A673 (cell line): Measurements from ENCODE around the gene LHFPL5. TPM values are rescaled to one million over a fixed set of nuclear protein-coding genes. Genes with fewer than 3 reads are reported as not detected.

Source experiments
- BruUV-seq: library from RNA; stranded (reverse); fragments of 400-500 nt; replicated peaks from 2 replicates; lab custom pipeline; 2021; lab: Mats Ljungman, UMichigan
- CTCF ChIA-PET: fragments of 300-600 bp; sonication (Branson Sonifier 250); formaldehyde crosslinking; loops from one replicate; lab custom pipeline; 2022; ENCODE audit warnings: antibody characterized with exemption; lab: Charles Lee
- POLR2A ChIA-PET: fragments of 300-600 bp; sonication (Branson Sonifier 250); formaldehyde crosslinking; loops from one replicate; lab custom pipeline; 2022; ENCODE audit warnings: antibody characterized with exemption; ENCODE audit not compliant: low non-redundant PET; lab: Charles Lee
- DNase-seq: peaks from one replicate; pipeline ENCODE4 v3.0.0-alpha.2; 2015; ENCODE audit warnings: low spot score
- H3K27ac ChIP-seq: fragments of 200-600 bp; sonication (generic); 2 replicates; pipeline ENCODE4 v1.5.1; 2016; ENCODE audit warnings: mixed run types, low read depth, mild to moderate bottlenecking, mixed read lengths, antibody characterized with exemption, low read length; ENCODE audit not compliant: poor library complexity, severe bottlenecking
- H3K27me3 ChIP-seq: fragments of 200-600 bp; sonication (generic); replicated peaks from 2 replicates; pipeline ENCODE4 v1.6.1; 2017; ENCODE audit warnings: mixed run types, low read depth, mild to moderate bottlenecking, mixed read lengths, antibody characterized with exemption, low read length; ENCODE audit not compliant: insufficient read depth, poor library complexity
- H3K36me3 ChIP-seq: fragments of 200-600 bp; sonication (generic); 2 replicates; pipeline ENCODE4 v1.6.1; 2016; ENCODE audit warnings: mixed run types, mild to moderate bottlenecking, mixed read lengths, antibody characterized with exemption, low read length; ENCODE audit not compliant: insufficient read depth, poor library complexity, severe bottlenecking
- H3K4me1 ChIP-seq: fragments of 200-600 bp; sonication (generic); 2 replicates; pipeline ENCODE4 v1.6.1; 2017; ENCODE audit warnings: mixed run types, mild to moderate bottlenecking, mixed read lengths, antibody characterized with exemption, low read length; ENCODE audit not compliant: insufficient read depth, poor library complexity, severe bottlenecking
- H3K4me3 ChIP-seq: fragments of 200-600 bp; sonication (generic); 2 replicates; pipeline ENCODE4 v1.5.1; 2016; ENCODE audit warnings: low read depth, mixed run types, mild to moderate bottlenecking, mixed read lengths, low read length; ENCODE audit not compliant: poor library complexity, severe bottlenecking
- H3K9me3 ChIP-seq: fragments of 200-600 bp; sonication (generic); 2 replicates; pipeline ENCODE4 v1.6.1; 2016; ENCODE audit warnings: mixed run types, low read depth, mild to moderate bottlenecking, mixed read lengths, antibody characterized with exemption, low read length; ENCODE audit not compliant: poor library complexity, severe bottlenecking
- EZH2 ChIP-seq: fragments of 200-600 bp; sonication (generic); IDR thresholded peaks from 2 replicates; pipeline ENCODE4 v1.6.1; 2017; ENCODE audit warnings: borderline replicate concordance, low read depth, mild to moderate bottlenecking, mixed read lengths, antibody characterized with exemption, low read length; ENCODE audit not compliant: poor library complexity, severe bottlenecking
- intact Hi-C: fragments of 100-400 bp; cut with micrococcal nuclease; formaldehyde crosslinking; loops from one replicate; pipeline ENCODE4 v1.10.0; 2022; ENCODE audit not compliant: unreplicated experiment
- total RNA-seq: library from RNA; stranded (reverse); gene quantifications from 2 replicates; pipeline ENCODE4 v1.2.3, GENCODE V29; 2021
- TF ChIP-seq, protein P1 (sequence below): fragments of 300-800, 200-600 bp; sonication (generic); conservative IDR thresholded peaks from 2 replicates; pipeline ENCODE4 v1.5.1; 2017; ENCODE audit warnings: low read depth, mild to moderate bottlenecking, antibody characterized with exemption, low read length, moderate library complexity, mixed read lengths

Gene LHFPL5
- total RNA-seq, 1 experiment from 2014 or later: not detected

DNA sequence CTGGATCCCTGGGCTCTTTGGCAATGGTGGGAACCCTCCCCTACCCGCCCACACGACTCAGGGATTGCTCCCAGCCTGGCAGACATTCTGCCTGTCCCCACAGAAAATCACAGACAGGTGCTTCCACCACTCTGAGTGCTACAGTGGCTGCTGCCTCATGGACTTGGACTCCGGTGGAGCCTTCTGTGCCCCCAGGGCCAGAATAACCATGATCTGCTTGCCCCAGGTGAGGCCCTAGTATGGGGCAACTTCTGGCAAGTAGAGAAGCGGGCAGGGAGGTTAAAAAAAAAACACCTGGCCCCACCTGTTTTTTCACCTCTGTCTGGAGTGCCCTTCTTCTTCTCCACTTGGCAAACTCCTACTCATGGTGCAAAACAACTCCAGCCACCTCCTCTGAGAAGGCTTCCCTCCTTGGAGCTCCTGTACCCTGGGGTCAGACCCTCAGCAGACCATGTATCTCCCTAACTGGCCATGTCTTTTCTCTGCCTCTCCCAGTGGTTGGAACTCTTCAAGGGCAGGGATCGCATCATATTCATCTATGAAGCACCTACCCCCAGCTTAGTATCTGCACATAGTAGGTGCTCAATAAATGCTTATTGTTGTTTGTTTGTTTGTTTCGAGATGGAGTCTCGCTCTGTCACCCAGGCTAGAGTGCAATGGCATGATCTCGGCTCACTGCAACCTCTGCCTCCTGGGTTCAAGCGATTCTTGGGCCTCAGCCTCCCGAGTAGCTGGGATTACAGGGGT is 27.6 kb upstream of the LHFPL5 start:
- BruUV-seq: no TSS peak
- no peak for DNase-seq
- TF ChIP-seq, protein P1, sequence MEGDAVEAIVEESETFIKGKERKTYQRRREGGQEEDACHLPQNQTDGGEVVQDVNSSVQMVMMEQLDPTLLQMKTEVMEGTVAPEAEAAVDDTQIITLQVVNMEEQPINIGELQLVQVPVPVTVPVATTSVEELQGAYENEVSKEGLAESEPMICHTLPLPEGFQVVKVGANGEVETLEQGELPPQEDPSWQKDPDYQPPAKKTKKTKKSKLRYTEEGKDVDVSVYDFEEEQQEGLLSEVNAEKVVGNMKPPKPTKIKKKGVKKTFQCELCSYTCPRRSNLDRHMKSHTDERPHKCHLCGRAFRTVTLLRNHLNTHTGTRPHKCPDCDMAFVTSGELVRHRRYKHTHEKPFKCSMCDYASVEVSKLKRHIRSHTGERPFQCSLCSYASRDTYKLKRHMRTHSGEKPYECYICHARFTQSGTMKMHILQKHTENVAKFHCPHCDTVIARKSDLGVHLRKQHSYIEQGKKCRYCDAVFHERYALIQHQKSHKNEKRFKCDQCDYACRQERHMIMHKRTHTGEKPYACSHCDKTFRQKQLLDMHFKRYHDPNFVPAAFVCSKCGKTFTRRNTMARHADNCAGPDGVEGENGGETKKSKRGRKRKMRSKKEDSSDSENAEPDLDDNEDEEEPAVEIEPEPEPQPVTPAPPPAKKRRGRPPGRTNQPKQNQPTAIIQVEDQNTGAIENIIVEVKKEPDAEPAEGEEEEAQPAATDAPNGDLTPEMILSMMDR: no peak
- TF ChIP-seq EZH2: no peak
- Histone ChIP-seq H3K27me3 (peaks cover 14% of the 10 kb centered on the region), H3K9me3 (no peaks in the 10 kb centered on the region), H3K36me3 (no peaks in the 10 kb centered on the region), H3K4me1 (no peaks in the 10 kb centered on the region), H3K4me3 (no peak overlapping the region), H3K27ac (no peak overlapping the region)
- ChIA-PET POLR2A (no interaction called here), CTCF (no interaction called here)
- intact Hi-C loops: no loop called here

DNA sequence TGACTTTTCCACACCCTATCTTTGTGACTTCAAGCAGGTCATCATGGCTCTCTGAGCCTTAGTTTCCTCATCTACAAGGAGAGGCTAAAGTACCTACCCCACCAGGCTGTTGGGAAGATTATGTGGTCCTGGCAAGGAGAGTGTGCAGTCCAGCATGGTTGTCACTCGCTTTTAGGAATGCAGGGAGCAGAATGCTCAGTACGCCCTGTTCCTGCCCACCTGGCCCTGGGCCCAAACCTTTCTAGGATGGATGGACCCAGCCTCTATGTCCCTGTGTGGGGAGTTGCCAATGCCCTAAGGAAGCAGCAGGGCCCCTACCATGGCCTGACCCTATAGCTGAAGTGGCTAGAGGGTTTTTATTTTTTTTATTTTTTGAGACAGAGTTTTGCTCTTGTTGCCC is 26.7 kb upstream of the LHFPL5 start:
- Histone ChIP-seq H3K36me3 (no peaks in the 10 kb centered on the region), H3K9me3 (no peaks in the 10 kb centered on the region), H3K27me3 (peaks cover 14% of the 10 kb centered on the region), H3K4me1 (no peaks in the 10 kb centered on the region), H3K4me3 (no peak overlapping the region), H3K27ac (no peak overlapping the region)
- TF ChIP-seq, protein P1: no peak
- no peak for TF ChIP-seq EZH2
- CTCF ChIA-PET: no interaction called here
- POLR2A ChIA-PET: no interaction called here
- BruUV-seq: no TSS peak
- no peak for DNase-seq
- intact Hi-C loops: no loop called here

DNA sequence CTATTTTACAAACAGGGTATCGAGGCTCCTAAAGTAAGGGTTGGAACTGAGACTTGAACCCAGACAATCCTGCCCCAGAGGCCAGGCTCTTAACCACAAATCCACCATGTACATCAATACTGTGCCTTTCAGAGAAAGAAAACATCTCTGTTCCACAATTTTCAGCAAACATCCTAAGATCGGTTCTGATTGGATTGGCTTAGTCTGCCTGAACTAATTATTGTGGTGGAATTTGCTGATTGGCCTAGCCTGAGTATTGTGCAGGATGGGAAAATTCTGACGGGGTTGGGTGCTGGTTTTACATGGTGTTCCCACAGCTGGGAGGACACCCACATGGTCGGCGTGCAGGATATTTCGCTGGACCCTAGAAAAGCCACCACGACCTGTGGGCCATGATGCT is 24.4 kb upstream of the LHFPL5 start, which contains the start of gene CLPSL1:
TSS of gene CLPSL1 (plus strand) at position 301 of the 400 bp plus-strand sequence. CDS start at position 393, 92 bp downstream.
- no TSS peak for BruUV-seq
- DNase-seq: no peak
- no peaks in the 10 kb centered on the region for H3K4me1 ChIP-seq
- H3K9me3 ChIP-seq: no peaks in the 10 kb centered on the region
- intact Hi-C loops: no loop called here
- no peak within 1 kb of the TSS for H3K4me3 ChIP-seq
- ChIA-PET CTCF (no interaction called here), POLR2A (no interaction called here)
- TF ChIP-seq, protein P1: no peak
- no peak for TF ChIP-seq EZH2
- no peak within 1 kb of the TSS for H3K27ac ChIP-seq
- H3K27me3 ChIP-seq: peaks cover 12% of the 10 kb centered on the region
- H3K36me3 ChIP-seq: no peaks in the 10 kb centered on the region
